Measurements from ENCODE around the gene CXCL5.

CXCL5 gene

DNA sequence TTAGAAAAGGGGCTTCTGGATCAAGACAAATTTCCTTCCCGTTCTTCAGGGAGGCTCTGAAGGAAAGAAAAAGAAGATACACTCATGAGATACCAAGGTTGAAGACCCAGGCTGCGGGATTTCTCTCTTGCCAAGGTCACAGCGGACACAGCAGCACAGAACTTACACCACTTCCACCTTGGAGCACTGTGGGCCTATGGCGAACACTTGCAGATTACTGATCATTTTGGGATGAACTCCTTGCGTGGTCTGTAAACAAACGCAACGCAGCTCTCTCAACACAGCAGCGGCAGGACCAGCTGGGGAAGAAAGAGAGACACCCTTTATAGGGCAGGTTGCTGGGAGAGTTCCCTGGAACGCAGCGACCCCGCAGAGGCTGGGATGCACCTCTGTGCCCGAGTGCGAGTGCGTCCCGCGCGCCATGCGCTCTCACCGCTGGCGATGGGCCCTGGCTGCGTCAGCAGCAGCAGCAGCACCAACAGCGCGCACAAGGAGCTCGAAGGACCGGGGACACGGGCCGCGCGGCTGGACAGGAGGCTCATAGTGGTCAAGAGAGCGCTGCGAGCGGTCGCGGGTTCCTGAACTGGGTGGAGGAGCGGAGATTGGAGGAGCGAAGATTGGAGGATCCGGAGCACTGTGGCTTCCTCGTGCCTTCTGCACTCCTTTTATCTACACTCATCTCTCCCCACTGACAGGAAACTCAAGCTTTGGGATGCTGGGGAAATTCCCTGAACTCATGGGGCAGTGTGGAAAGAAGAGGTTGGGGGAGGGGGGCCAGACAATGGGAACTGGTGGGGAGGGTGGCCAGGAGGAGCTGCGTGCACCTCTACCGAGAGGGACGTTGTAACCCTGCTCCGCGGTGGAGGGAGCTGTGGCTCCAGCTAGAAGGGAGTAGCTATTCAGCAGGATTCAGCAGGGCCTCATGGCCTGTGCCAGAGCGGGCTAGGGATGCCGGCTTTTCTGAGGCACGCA, at the start of gene CXCL5:
CXCL5 (minus strand) TSS at position 638 of the 972 bp plus-strand sequence; CDS start at position 542, 96 bp downstream.
- peak; percentile 60 for DNase-seq (ENCODE audit: low read depth)

DNA sequence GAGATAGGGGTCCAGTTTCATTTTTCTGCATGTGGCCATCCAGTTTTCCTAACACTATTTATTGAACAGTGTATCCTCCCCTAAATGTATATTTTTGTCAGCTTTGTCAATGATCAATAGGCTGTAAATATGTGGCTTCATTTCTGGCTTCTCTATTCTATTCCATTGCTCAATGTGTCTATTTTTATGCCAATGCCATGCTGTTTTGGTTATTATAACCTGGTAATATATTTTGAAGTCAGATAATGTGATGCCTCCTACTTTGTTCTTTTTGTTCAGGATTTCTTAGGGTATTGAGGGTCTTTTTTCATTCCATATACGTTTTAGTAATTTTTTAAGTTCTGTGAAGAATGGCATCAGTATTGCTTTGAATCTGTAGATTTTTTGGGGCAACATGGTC, 48.7 kb upstream of the CXCL5 start:
- DNase-seq (ENCODE audit: low read depth), result no peak

DNA sequence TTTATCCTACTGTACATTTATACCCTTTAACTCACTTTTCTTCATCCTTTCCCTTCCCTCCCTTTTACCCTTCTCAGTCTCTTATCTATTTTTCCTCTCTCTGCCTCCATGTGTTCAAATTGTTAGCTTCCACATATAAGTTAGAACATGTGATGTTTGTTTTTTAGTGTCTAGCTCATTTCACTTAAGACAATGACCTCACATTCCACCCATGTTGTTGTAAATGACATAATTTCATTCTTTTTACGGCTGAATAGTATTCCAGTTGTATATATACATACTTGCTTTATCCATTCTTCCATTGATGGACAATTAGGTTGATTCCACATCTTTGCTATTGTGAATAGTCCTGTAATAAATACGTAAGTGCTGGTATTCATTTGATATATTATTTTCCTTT, 47.3 kb upstream of the CXCL5 start:
- DNase-seq (ENCODE audit: low read depth), result no peak

DNA sequence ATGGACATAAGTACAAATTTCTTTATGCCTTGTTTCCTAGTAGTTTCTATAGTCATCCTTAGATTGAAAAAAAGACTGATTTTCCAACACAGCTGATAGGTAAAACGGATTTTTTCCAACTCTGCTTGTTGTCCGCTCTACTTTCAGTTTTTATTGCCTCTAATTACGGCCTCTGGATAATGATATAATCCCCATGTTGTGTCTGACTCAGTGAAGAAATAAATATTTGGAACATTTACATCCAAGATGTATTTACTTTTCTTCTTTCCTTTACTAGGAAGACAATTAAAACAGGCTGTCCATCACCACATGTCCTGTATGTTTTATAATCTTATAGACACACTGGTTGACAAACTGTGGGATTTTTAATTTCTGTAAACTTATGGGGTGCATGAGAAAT, 46.8 kb upstream of the CXCL5 start:
- no peak for DNase-seq (ENCODE audit: low read depth)

- no peak for DNase-seq (ENCODE audit: low read depth)
These were observed 46.2 kb upstream of the CXCL5 start for GRCh38 chr4:74044677-74045076.

GRCh38 chr4:74042681-74043080, 44.2 kb upstream of the CXCL5 start:
- no peak for DNase-seq (ENCODE audit: low read depth)

GRCh38 chr4:74041418-74041817, 42.9 kb upstream of the CXCL5 start:
- no peak for DNase-seq (ENCODE audit: low read depth)

DNA sequence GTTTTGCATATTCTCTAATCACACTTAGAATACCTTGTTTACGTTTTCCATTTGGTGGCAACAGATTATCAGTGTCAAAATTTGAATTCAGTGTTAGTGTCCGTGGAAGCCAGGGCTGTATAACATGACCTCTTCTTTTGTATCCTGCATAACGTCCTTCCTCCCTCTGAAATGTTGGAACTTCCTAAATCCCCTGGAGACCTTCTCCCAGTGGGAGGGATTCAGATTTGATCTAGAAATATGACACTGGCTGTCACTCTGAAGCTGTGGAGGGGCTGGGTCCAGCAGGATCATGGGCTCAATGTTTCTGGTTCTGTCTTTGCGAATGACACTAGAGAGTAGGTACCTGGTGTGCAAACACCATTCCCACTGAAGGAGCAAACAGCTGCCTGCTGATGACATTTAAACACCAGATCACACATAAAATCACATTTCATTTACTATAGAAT, 40.9 kb upstream of the CXCL5 start:
- no peak for DNase-seq (ENCODE audit: low read depth)

- DNase-seq (ENCODE audit: low read depth), result peak; percentile 62
These were observed 40.2 kb upstream of the CXCL5 start, which contains the start of gene CXCL3 for GRCh38 chr4:74038425-74039314. Gene CXCL3, minus strand, starts transcription at chr4:74038689. Its CDS starts 78 bp downstream, at chr4:74038611.

- DNase-seq (ENCODE audit: low read depth), result no peak
These were observed 39.6 kb upstream of the CXCL5 start for GRCh38 chr4:74038086-74038424.

- no peak for DNase-seq (ENCODE audit: low read depth)
These were observed 38.8 kb upstream of the CXCL5 start for GRCh38 chr4:74037076-74037955.

- DNase-seq (ENCODE audit: low read depth), result no peak
These were observed 35.3 kb upstream of the CXCL5 start for GRCh38 chr4:74033739-74034138.

DNA sequence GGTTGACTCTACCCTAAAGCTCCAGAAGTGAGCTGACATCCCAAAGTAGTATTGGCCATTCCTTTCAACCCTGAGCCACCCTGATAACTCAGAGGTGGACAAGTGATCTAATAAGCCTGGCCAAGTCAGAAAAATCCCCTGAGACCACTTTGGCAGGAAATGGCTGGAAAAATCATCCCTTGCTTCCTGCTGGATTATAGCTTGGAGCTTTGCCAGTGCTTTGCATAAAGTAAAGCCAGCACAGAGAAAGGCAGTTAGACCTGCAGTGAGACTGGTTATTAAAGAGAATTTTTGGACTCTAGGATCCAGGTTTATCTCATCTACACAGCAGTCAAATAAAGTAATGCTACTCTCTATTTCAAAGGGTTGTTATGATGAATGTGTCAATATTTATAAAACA, 33.6 kb upstream of the CXCL5 start:
- DNase-seq (ENCODE audit: low read depth), result no peak

GRCh38 chr4:74031576-74031975, 33.1 kb upstream of the CXCL5 start:
- no peak for DNase-seq (ENCODE audit: low read depth)

- no peak for DNase-seq (ENCODE audit: low read depth)
These were observed 31.8 kb upstream of the CXCL5 start for GRCh38 chr4:74030285-74030684.

DNA sequence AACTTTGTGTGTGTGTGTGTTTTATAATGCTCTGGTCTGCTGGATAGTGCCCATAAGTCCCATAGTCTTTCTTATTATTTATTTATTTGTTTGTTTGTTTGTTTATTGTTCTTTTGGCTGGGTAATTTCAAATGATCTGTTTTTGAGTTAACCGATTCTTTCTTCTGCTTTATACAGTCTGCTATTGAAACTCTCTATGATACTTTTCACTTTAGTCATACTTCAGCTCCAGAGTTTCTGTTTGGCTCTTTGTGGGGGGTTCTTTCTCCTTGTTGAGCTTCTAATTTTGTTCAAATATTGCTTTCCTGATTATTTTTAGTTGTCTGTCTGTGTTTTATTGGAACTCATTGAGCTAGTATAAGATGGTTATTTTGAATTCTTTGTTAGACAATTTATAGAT, 30.0 kb upstream of the CXCL5 start:
- no peak for DNase-seq (ENCODE audit: low read depth)

DNA sequence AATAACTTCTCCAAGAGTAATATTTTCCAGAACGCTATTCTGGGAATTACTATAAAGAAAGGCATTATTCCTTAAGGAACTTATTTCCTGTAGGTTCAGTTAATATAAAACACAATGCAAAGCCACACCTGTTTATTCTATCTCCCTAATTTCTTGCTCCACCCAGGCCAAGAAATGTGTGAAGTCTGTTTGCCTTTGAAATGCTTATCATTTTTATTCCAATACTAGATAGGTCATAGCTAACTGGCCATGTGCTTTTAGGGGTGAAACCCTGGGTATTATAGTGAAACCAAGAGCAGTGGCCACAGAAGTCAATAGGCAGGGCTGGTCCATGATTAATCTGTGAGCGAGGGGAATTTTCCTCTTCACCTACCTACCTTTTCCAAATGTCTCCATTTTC, 25.2 kb upstream of the CXCL5 start:
- DNase-seq (ENCODE audit: low read depth), result no peak

GRCh38 chr4:74021601-74022000, 23.1 kb upstream of the CXCL5 start:
- DNase-seq (ENCODE audit: low read depth), result no peak

DNA sequence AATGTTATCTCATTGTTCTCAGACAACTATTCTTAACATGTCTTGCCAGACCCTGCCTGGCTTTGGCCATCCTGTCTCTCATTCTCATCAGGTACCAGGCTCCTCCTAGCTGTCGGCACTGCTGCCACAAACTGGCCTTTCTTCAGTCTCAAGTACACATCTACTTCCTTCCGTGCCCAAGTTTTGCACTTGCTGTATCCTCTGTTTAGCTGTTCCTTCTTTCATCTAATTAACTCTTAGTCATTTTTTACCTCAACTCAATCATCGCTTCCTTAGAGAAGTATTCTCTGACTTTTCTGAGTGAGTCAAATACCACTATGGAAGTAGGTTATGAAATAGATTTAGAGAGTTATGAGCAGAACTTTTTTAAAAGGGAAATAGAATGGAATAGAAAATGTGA, 20.3 kb upstream of the CXCL5 start:
- DNase-seq (ENCODE audit: low read depth), result no peak

DNA sequence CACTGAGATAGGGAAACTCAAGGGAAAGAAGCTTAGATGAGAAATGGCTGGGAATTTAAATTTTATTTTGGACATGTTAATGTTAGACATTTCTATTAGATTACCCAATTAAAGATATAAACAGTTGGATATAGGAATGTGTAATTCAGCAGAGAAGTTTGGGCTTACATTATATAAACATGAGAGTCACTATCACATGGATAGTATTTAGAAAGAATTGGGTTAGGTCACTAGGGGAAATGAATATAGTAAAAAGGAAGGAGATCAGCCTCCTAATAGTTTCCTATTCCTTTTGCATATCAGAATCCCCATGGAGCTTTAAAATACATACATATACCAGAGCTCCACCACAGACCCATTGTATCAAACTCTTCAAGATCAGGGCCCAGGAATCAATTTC, 19.6 kb upstream of the CXCL5 start:
- DNase-seq (ENCODE audit: low read depth), result no peak

DNA sequence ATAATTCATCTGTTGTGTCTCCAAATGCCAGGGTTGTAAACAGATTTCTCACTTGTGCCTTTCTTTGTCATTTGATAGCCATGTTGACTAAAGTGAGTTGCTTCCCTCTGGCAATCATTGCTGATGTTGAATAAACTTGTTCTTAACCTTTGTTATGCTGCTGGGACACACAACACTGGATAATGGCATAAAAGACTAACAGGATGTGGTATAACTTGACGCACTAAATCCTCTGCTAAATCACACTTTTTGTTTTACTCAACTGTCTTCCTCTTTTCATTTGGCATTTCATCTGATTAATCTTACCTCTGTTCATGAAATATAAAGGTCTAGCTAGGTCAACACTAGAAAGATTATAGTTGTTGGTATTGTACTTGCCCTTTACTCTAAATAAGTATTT, 17.6 kb upstream of the CXCL5 start:
- no peak for DNase-seq (ENCODE audit: low read depth)
